Gastroesophageal sphincter (tissue), 3 donors: ENCODE data around the gene BACH2.

Experiments
- POLR2A ChIP-seq, 2 donors: fragments of 450-650 bp; IDR thresholded peaks; one replicate each; pipeline ENCODE4 v1.6.1; 2017; ENCODE audit warnings: antibody characterized with exemption in 2 of 2, mild to moderate bottlenecking in 2 of 2, moderate library complexity in 1 of 2
- TF ChIP-seq, protein P1 (sequence below), 4 experiments: fragments of 200-600 bp in 2 of 4; fragments of 450-650 bp in 2 of 4; sonication (generic) in 1 of 4; IDR thresholded peaks; one replicate each; pipeline ENCODE4 v1.5.1; 2017 to 2019; ENCODE audit warnings: antibody characterized with exemption in 4 of 4, mild to moderate bottlenecking in 2 of 4, moderate library complexity in 2 of 4

- TF ChIP-seq POLR2A (IDR thresholded peaks at IDR 0.05) = no peak
- TF ChIP-seq, protein P1, sequence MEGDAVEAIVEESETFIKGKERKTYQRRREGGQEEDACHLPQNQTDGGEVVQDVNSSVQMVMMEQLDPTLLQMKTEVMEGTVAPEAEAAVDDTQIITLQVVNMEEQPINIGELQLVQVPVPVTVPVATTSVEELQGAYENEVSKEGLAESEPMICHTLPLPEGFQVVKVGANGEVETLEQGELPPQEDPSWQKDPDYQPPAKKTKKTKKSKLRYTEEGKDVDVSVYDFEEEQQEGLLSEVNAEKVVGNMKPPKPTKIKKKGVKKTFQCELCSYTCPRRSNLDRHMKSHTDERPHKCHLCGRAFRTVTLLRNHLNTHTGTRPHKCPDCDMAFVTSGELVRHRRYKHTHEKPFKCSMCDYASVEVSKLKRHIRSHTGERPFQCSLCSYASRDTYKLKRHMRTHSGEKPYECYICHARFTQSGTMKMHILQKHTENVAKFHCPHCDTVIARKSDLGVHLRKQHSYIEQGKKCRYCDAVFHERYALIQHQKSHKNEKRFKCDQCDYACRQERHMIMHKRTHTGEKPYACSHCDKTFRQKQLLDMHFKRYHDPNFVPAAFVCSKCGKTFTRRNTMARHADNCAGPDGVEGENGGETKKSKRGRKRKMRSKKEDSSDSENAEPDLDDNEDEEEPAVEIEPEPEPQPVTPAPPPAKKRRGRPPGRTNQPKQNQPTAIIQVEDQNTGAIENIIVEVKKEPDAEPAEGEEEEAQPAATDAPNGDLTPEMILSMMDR (IDR thresholded peaks at IDR 0.05) = no peak
Measured at GRCh38 chr6:90062667-90063066, 234.0 kb downstream of the BACH2 start.
